C4-2B (cell line): Measurements from ENCODE around the gene EPB41L3.
"Not testable (repeated sequence)": the region's sequence is repeated elsewhere in the genome, so short reads cannot be mapped to it uniquely, and the experiment has no call there.

ENCODE experiments used
- H3K27ac ChIP-seq: fragments of 450-650 bp; 2 replicates; pipeline ENCODE4 v1.5.1; 2017
- ZFX ChIP-seq: fragments of 450-650 bp; IDR thresholded peaks from 2 replicates; pipeline ENCODE4 v1.6.1; 2017
- TF ChIP-seq, protein P1 (sequence below): fragments of 450-650 bp; conservative IDR thresholded peaks from 2 replicates; pipeline ENCODE4 v1.5.1; 2017; ENCODE audit warnings: mild to moderate bottlenecking

The EPB41L3 gene

DNA sequence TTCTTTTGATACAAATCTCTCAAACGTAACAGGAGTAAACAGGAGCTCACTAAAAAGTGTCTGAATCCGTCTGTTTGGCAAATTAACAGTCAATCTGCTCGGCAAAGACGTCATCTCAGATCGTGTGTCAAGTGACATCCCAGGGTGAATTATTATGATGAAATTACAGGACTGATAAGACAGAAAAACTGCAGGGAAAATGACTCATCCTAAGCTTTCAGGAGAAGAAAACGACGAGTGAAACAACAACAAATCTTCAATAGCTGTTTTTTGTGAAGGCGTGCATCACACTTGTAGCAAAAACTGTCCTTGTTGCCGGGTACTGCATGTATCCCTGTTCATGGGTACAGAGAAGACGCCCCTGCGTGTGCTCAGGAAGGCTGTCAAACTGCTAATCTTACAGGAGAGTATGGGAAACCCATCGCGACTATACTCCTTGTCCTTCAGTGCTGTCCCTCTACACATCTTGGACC is 24.9 kb downstream of the EPB41L3 start:
- H3K27ac ChIP-seq, result no peak overlapping the region
- TF ChIP-seq ZFX, result no peak
- TF ChIP-seq, protein P1, sequence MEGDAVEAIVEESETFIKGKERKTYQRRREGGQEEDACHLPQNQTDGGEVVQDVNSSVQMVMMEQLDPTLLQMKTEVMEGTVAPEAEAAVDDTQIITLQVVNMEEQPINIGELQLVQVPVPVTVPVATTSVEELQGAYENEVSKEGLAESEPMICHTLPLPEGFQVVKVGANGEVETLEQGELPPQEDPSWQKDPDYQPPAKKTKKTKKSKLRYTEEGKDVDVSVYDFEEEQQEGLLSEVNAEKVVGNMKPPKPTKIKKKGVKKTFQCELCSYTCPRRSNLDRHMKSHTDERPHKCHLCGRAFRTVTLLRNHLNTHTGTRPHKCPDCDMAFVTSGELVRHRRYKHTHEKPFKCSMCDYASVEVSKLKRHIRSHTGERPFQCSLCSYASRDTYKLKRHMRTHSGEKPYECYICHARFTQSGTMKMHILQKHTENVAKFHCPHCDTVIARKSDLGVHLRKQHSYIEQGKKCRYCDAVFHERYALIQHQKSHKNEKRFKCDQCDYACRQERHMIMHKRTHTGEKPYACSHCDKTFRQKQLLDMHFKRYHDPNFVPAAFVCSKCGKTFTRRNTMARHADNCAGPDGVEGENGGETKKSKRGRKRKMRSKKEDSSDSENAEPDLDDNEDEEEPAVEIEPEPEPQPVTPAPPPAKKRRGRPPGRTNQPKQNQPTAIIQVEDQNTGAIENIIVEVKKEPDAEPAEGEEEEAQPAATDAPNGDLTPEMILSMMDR, result no peak

DNA sequence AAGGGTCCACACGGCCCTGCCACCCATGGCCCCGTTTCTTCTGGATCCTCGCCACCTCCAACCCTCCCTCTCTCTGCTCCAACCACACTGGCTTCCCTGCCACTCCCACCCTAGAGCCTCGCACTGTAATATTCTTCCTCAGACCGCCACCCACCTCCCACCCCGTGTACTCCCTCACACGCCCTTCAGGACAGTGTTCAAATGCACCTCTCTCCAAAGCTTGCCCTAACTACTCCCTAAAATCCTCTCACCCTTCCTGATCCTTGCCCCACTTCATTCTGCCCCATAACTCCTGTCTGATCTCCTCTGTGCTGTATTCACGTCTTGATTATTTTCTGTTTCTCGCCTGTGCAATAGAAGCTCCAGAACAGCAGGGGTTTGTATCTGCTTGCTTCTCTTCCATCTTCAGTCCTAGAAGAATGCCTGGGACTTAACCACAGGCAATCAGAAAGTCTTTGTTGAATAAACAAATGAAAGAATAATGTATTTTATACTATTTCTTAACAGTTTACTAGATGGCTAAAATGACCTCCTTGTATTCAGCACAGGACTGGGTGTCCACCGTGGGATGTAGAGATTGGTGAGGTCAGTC is 25.5 kb downstream of the EPB41L3 start:
- no peak overlapping the region for H3K27ac ChIP-seq
- TF ChIP-seq ZFX, result no peak
- TF ChIP-seq, protein P1, result no peak

DNA sequence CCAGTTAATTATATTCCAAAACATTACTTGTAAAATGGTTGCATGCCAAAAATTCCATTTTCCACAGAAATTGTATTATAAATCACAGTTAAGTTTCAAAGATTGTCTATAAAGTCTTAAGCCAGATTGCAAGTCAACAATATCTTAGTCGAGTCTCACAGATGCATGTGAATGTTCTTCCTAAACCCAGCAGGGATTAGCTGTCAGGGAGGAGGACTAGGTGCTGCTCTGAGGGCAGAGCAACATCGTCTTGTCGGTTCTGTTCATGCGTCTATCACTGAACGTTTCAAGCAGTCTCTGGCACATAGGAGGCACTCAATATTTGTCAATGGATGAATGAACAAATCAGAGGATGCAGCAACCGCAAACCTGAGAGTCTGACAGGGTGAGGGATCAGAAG is 27.0 kb downstream of the EPB41L3 start:
- TF ChIP-seq ZFX, result no peak
- TF ChIP-seq, protein P1, result no peak
- H3K27ac ChIP-seq, result no peak overlapping the region

DNA sequence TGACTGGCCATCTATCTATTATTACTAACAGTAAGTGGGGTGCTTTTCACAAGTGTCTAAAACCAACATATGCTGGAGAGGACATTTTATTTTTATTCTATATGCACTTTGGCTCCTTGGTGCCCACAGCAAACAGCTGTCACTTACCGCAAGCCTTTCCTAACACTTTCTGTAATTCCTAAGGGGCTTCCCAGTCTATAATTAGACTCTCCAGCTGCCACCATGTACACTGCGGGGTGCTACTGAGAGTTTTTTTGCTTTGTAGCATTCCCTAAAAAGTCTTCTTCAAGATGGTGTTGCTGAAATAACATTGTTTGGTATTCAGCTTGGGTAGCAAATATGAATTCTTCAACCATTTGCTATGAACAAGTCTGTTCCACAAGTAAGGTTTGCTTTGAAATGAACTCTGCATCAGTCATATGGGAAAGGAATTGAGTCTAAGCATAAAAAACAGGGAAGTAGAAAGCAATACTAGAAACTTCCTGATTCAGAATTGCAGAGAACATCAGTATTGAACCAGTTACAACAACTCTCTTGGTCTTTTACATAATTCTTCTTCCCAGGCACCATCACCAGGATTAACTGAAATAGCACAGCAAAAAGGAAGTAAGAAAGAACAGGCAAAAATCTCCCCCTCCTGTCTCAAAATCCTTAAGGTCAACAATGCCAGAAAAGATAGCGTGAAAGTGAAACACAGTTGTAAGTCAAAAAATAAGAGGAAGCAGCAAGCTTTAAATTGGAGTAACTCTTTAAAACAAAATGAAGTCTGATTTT is 28.6 kb downstream of the EPB41L3 start:
- H3K27ac ChIP-seq, result no peak overlapping the region
- TF ChIP-seq ZFX, result no peak
- TF ChIP-seq, protein P1, result no peak

DNA sequence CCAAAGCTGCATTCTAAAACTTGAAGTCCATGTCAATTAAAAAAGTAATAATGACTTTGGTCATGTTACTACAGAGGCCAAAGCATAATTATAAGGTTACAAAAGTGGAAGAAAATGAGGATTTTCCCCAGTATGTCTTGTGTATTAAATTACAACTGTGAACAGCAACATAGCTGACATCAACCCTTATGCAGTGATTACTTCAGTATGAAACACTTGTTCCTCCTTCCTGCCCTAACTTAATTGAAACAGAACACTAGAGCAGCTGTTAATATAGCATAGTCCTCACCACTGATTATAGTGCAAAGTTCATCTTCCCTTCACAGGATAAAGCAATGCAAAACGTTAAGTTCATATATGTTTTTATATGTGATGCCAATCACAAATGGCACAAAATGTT is 29.9 kb downstream of the EPB41L3 start:
- no peak for TF ChIP-seq ZFX
- TF ChIP-seq, protein P1, result no peak
- no peak overlapping the region for H3K27ac ChIP-seq

DNA sequence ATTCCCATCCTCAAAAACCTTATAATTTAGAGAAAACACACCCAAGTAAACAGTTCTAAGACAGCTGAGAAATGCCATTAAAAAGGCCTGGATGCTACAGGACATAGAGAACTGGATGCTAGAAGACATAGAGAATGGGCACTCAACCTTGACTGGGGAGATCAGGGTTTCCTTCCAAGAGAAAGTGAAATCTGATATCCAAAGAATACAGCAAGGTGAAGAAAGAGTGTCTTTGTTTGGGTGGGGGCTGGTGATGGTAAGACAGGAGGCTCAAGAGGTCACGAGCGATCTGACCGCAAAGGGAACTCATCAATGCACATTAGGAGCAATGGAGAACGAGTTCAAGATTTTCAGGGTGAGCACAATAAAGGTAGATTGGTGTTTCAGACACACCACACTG is 31.6 kb downstream of the EPB41L3 start:
- TF ChIP-seq, protein P1, result no peak
- no peak for TF ChIP-seq ZFX
- no peak overlapping the region for H3K27ac ChIP-seq

DNA sequence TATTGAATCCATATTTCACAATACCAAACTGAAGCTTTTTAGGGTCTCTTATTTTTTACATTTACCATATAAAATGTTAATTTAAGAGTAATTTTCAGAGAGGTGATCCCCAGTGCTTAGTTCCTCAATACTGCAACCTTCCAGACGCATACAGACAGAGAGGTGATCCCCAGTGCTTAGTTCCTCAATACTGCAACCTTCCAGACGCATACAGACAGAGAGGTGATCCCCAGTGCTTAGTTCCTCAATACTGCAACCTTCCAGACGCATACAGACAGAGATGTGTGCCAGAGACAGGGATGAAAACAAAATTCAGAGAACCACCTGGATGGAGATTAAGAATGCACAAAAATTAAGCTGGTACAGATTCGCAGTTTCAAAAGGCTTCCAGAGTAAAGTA is 32.3 kb downstream of the EPB41L3 start:
- H3K27ac ChIP-seq, result not testable (repeated sequence)
